Stomach (tissue), 9 donors: ENCODE data around the gene LGR4. TPM values are rescaled to one million over a fixed set of nuclear protein-coding genes. Genes with fewer than 3 reads are reported as not detected.

Experiments
- DNase-seq, 2 donors: peaks; one replicate each; pipeline versions ENCODE4 v3.0.0 to v3.0.0-alpha.2; 2013 to 2019
- H3K27ac ChIP-seq, 5 donors: fragments of 200-600 bp in 4 of 5; sonication (generic) in 4 of 5; one replicate each; pipeline ENCODE4 v1.5.1; 2013 to 2019; ENCODE audit warnings: mild to moderate bottlenecking in 1 of 5, moderate library complexity in 1 of 5
- H3K27me3 ChIP-seq, 3 donors: fragments of 200-600 bp; sonication (generic); one replicate each; pipeline ENCODE4 v1.5.1; 2017 to 2019; ENCODE audit warnings: mixed run types in 1 of 3
- H3K36me3 ChIP-seq, 4 donors: fragments of 200-600 bp; sonication (generic); 1 replicate in 3 of 4; 2 replicates in 1 of 4; pipeline ENCODE4 v1.5.1; 2016 to 2019
- H3K4me1 ChIP-seq, 4 donors: fragments of 200-600 bp; sonication (generic); one replicate each; pipeline ENCODE4 v1.5.1; 2016 to 2019
- H3K4me3 ChIP-seq, 4 donors: fragments of 200-600 bp; sonication (generic) in 3 of 4; one replicate each; pipeline ENCODE4 v1.5.1; 2016 to 2019; ENCODE audit warnings: mild to moderate bottlenecking in 1 of 4
- H3K9me3 ChIP-seq, 4 donors: fragments of 200-600 bp; sonication (generic); one replicate each; pipeline ENCODE4 v1.5.1; 2016 to 2019
- EP300 ChIP-seq: sonication (generic); formaldehyde crosslinking; IDR thresholded peaks from one replicate; pipeline ENCODE4 v1.6.1; 2017; ENCODE audit warnings: antibody characterized with exemption
- POLR2A ChIP-seq, 4 donors: fragments of 450-650 bp; IDR thresholded peaks; one replicate each; pipeline ENCODE4 v1.6.1; 2016; ENCODE audit warnings: antibody characterized with exemption in 4 of 4, control low read depth in 2 of 4, mild to moderate bottlenecking in 1 of 4, moderate library complexity in 1 of 4
- POLR2AphosphoS5 ChIP-seq, 3 donors: sonication (generic); formaldehyde crosslinking; IDR thresholded peaks; one replicate each; pipeline ENCODE4 v1.6.1; 2016; ENCODE audit warnings: antibody characterized with exemption in 3 of 3
- whole genome bisulfite sequencing, 5 donors: extraction: QIAGEN DNeasy Blood & Tissue Kit in 3 of 5; methylation state at CpG; one replicate each; pipeline versions ENCODE4 v1.1.5 to v1.1.7; 2013 to 2018; 5-methylcytosine and 5-hydroxymethylcytosine counted together
- intact Hi-C: fragments of 100-400 bp; cut with DNase I; formaldehyde crosslinking; loops from one replicate; pipeline ENCODE4 v1.15.1; 2023; ENCODE audit warnings: low total_unique reads
- polyA plus RNA-seq, 3 donors: library from polyadenylated mRNA; stranded (reverse); fragments of 200-250 nt; gene quantifications; one replicate each; pipeline ENCODE4 v1.2.3, GENCODE V29; 2013
- total RNA-seq, 5 donors: library from RNA; depleted of rRNA; stranded (reverse); fragments of >200 nt; gene quantifications; one replicate each; pipeline versions ENCODE4 v1.1.0 to v1.2.3, GENCODE V29; 2014 to 2016
- TF ChIP-seq, protein P1 (sequence below), 7 experiments: fragments of 450-650 bp in 4 of 7; fragments of 200-600 bp in 3 of 7; sonication (generic) in 3 of 7; IDR thresholded peaks; one replicate each; pipeline ENCODE4 v1.5.1; 2016 to 2019; ENCODE audit warnings: antibody characterized with exemption in 7 of 7, control low read depth in 2 of 7, mild to moderate bottlenecking in 1 of 7
- donor health status: healthy with polysubstance abuse.
- donor health status: Bipolar disorder and iron deficiency.
- donor health status: healthy.

The LGR4 gene
- total and polyA plus RNA-seq, 8 donors, result 5.6 to 236 (median 31.3) TPM

DNA sequence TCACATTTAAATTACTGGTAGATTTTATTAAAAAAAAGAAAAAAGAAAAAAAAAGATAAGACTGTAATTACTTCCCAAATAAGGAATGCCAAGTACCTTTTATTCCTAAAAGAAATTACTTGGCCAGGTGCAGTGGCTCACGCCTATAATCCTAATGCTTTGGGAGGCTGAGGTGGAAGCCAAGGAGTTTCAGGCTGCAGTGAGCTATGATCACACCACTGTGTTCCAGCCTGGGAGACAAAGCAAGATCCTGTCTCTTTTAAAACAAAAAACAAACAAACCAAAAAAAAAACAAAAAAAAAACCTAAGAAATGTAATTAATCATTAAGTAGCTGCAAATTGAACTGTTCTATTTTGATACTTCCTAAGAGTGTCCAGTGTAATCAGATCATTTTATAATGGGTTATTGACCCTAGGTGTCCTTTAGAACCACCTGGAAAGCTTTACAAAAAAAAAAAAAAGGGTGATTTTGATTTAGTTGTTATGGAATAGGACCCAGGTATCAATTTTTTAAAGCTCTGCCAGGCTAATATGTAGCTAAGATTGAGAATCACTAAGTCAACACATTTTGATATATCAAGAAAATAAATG, 23.2 kb upstream of the LGR4 start:
- H3K27me3 ChIP-seq, result no peaks in the 10 kb centered on the region
- peaks cover 15 to 75% (median 69%) of the 10 kb centered on the region in 4 donors for H3K36me3 ChIP-seq
- peaks cover 6 to 45% (median 15%) of the 10 kb centered on the region in 4 donors for H3K4me1 ChIP-seq
- no peak for DNase-seq
- 54 to 77% (median 66%) methylated on average over 1 of the region's 1 CpG for WGBS, 5 donors
- intact Hi-C loops, result no loop called here
- no peak for TF ChIP-seq POLR2A (IDR thresholded peaks at IDR 0.05)
- no peaks in the 10 kb centered on the region for H3K9me3 ChIP-seq
- H3K4me3 ChIP-seq, result no peak overlapping the region
- peak overlapping the region in 1 of 5 donors; percentile 43 for H3K27ac ChIP-seq

DNA sequence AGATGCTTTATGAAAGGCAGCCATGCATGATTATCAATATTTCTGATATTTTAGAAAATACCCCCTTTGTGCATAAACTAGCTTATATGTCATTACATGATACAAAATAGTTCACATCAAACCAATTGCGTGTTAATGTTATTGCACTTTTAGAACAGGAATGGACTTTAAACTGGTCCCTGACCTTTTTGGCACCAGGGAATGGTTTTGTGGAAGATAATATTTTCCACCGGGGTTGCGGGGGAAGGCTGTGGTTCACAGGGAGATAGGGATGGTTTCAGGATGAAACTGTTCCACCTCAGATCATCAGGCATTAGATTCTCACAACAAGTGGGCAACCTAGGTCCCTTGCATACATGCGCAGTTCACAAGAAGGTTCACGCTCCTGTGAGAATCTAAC, 16.5 kb upstream of the LGR4 start:
- no peaks in the 10 kb centered on the region for H3K27me3 ChIP-seq
- H3K27ac ChIP-seq, result no peak overlapping the region
- no peak for DNase-seq
- TF ChIP-seq EP300 (no peak), POLR2AphosphoS5 (IDR thresholded peaks at IDR 0.05) (no peak), POLR2A (IDR thresholded peaks at IDR 0.05) (no peak)
- TF ChIP-seq, protein P1, sequence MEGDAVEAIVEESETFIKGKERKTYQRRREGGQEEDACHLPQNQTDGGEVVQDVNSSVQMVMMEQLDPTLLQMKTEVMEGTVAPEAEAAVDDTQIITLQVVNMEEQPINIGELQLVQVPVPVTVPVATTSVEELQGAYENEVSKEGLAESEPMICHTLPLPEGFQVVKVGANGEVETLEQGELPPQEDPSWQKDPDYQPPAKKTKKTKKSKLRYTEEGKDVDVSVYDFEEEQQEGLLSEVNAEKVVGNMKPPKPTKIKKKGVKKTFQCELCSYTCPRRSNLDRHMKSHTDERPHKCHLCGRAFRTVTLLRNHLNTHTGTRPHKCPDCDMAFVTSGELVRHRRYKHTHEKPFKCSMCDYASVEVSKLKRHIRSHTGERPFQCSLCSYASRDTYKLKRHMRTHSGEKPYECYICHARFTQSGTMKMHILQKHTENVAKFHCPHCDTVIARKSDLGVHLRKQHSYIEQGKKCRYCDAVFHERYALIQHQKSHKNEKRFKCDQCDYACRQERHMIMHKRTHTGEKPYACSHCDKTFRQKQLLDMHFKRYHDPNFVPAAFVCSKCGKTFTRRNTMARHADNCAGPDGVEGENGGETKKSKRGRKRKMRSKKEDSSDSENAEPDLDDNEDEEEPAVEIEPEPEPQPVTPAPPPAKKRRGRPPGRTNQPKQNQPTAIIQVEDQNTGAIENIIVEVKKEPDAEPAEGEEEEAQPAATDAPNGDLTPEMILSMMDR (IDR thresholded peaks at IDR 0.05), result no peak
- WGBS, 5 donors, result 74 to 91% (median 87%) methylated on average over 5 of the region's 5 CpGs
- no peak overlapping the region for H3K4me3 ChIP-seq
- H3K9me3 ChIP-seq, result no peaks in the 10 kb centered on the region
- intact Hi-C loops, result no loop called here
- no peaks in the 10 kb centered on the region for H3K4me1 ChIP-seq
- H3K36me3 ChIP-seq, result peaks cover 6 to 47% (median 37%) of the 10 kb centered on the region in 4 donors

DNA sequence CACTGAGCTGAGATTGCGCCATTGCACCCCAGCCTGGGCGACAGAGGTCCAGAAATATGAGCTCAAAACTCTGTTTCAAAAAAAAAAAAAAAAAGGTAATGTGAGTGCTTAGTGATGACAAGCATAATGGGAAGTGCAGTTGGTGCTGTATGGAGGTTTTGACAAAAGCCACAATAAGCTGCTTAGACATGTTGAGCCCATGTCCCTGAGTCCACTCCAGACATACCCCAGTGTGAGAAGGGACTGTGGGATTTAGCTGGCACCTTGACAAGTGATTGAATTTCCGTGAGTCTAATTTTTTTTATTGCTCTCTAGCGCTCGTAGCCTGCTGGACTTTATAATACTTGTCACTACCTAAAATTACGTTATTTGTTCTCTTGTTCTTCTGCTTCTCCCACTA, 15.1 kb upstream of the LGR4 start:
- H3K9me3 ChIP-seq, result no peaks in the 10 kb centered on the region
- no peak overlapping the region for H3K4me3 ChIP-seq
- TF ChIP-seq, protein P1 (IDR thresholded peaks at IDR 0.05), result no peak
- 76 to 86% (median 77%) methylated on average over 6 of the region's 6 CpGs for WGBS, 5 donors
- H3K36me3 ChIP-seq, result peaks cover 6 to 33% (median 25%) of the 10 kb centered on the region in 4 donors
- no peak for DNase-seq
- no peak overlapping the region for H3K27ac ChIP-seq
- no peaks in the 10 kb centered on the region for H3K4me1 ChIP-seq
- no peaks in the 10 kb centered on the region for H3K27me3 ChIP-seq
- intact Hi-C loops, result no loop called here

DNA sequence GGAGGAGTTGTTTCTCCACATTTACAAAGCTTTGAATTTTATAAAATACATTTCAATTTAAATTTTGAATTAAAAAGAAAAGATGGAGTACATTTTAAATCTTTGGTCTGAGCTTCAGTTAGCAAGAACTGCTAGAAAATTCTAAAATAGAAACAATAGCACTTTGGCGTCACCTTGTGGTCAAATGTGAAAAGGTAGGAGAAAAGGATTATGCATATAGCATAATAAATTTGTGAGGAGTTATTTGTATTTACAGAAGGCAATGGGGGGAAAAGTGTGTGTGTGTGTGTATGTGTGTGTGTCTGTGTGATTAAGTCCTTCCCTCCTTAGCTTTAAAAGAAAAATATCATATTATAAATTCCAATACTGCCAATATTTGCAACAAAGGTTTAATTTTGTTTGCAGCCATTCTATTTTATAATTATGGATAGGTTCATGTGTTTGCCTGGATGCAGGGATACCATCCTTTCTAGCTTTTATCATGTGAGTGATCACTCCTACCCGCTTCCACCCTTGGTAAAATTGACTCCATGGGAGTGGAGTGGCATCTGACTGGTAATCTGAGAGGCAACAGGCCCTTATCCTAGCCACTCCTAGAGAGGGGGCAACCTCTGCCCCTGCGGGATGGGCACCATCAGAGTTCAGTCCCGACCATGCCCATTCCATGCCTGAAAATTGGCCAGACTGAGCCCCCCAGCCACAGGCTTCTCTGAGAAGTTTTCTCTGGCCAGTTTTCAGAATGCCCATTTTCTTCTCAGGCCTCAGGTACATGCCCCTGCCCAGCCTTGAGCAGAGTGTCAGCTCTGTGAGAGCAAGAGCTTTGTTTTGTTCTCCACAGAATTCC, 13.6 kb upstream of the LGR4 start:
- WGBS, 5 donors, result 19 to 35% (median 30%) methylated on average over 4 of the region's 4 CpGs
- intact Hi-C loops, result no loop called here

More for the DNA sequence above, 13.6 kb upstream of the LGR4 start:
- DNase-seq, result peak in 1 of 2 donors; percentile 85
- no peak for TF ChIP-seq EP300
- TF ChIP-seq, protein P1 (IDR thresholded peaks at IDR 0.05), result peak in 5 of 7 experiments; percentile 66 to 93 (median 86)
- Histone ChIP-seq H3K36me3 (peaks cover 4 to 18% (median 10%) of the 10 kb centered on the region in 4 donors), H3K27me3 (no peaks in the 10 kb centered on the region), H3K4me3 (no peak overlapping the region), H3K4me1 (no peaks in the 10 kb centered on the region), H3K27ac (no peak overlapping the region), H3K9me3 (no peaks in the 10 kb centered on the region)
